ENCODE results near the gene NFAT5. TPM values are rescaled to one million over a fixed set of nuclear protein-coding genes. Genes with fewer than 3 reads are reported as not detected.
"Not testable (repeated sequence)": the region's sequence is repeated elsewhere in the genome, so short reads cannot be mapped to it uniquely, and the experiment has no call there.

The NFAT5 gene
- total and polyA plus RNA-seq, 2 donors from 2014 or later, result 1.9 to 83.7 TPM

DNA sequence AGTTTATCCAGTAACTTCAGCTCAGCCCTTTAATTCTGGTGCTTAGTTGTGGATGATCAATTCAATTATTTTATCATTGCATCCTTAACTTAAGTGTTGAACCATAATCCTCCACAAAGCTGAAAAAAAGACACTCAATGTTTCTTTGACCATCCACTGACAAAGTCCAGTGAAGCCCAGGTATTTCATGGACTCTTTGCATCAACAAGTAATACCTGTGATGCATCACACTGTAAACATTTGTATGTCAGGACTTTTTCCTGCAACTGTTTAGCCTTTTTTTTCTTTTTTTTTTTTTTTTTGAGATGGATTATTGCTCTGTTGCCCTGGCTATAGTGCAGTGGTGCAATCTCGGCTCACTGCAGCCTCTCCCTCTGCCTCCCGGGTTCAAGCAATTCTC lies 6.6 kb upstream of the NFAT5 start:
- no peak overlapping the region for H3K9ac ChIP-seq (ENCODE audit: low read length in 3 of 3)
- TF ChIP-seq, protein P1, sequence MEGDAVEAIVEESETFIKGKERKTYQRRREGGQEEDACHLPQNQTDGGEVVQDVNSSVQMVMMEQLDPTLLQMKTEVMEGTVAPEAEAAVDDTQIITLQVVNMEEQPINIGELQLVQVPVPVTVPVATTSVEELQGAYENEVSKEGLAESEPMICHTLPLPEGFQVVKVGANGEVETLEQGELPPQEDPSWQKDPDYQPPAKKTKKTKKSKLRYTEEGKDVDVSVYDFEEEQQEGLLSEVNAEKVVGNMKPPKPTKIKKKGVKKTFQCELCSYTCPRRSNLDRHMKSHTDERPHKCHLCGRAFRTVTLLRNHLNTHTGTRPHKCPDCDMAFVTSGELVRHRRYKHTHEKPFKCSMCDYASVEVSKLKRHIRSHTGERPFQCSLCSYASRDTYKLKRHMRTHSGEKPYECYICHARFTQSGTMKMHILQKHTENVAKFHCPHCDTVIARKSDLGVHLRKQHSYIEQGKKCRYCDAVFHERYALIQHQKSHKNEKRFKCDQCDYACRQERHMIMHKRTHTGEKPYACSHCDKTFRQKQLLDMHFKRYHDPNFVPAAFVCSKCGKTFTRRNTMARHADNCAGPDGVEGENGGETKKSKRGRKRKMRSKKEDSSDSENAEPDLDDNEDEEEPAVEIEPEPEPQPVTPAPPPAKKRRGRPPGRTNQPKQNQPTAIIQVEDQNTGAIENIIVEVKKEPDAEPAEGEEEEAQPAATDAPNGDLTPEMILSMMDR (IDR thresholded peaks at IDR 0.05; ENCODE audit: borderline replicate concordance, extremely low read depth, insufficient read depth), result no peak
- H3K36me3 ChIP-seq (ENCODE audit: control insufficient read depth in 2 of 3, insufficient read depth in 3 of 3, low read length in 3 of 3), result no peaks in the 10 kb centered on the region
- no peak overlapping the region for H3K4me3 ChIP-seq (ENCODE audit: low read length in 3 of 3)
- intact Hi-C loops (cut with DNase I), result no loop called here
- H3K27ac ChIP-seq (ENCODE audit: low read depth in 2 of 2, low read length in 2 of 2), result no peak overlapping the region
- no peaks in the 10 kb centered on the region for H3K9me3 ChIP-seq (ENCODE audit: control insufficient read depth in 2 of 3, insufficient read depth in 1 of 3, low read length in 3 of 3)
- FAIRE-seq (no peak), DNase-seq (no peak)
- peaks cover 1 to 5% (median 3%) of the 10 kb centered on the region in 3 donors for H3K4me1 ChIP-seq (ENCODE audit: control insufficient read depth in 2 of 3, insufficient read depth in 2 of 3, low read depth in 1 of 3, low read length in 3 of 3)
- H3K27me3 ChIP-seq (ENCODE audit: control insufficient read depth, insufficient read depth, low read length), result no peaks in the 10 kb centered on the region

DNA sequence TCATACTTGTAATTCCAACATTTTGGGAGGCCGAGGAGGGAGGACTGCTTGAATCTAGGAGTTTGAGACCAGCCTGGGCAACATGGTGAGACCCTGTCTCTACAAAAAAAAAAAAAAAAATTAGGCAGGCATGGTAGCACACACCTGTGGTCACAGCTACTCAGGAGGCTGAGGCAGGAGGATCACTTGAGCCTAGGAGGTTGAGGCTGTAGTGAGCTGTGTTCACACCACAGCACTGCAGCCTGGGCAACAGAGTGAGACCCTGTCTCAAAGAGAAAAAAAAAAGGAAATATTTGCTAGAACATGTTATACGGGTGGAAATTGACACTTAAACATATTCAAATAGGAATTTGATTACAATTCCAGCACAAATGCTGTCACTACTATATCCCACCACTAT lies 4.4 kb upstream of the NFAT5 start:
- intact Hi-C loops (cut with DNase I), result not testable (repeated sequence)

DNA sequence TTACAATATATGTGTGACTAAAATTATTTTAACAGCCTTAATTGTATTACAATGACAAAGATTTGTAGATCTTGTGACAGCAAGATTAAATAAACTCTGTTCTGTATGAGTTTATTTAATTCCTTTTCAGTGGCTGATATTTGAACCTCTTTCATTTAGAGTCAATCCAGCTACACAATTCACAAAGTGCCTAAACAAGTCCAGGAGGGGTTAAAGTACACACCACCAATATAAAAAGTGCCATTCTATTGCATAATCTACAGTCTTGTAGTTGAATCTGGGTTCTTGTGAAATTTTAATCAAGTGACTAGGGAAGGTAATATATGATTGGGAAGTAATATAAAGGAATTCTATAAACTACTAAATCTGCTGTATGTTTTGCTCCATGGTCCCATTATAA lies 3.9 kb upstream of the NFAT5 start:
- H3K4me1 ChIP-seq (ENCODE audit: control insufficient read depth in 2 of 3, insufficient read depth in 2 of 3, low read depth in 1 of 3, low read length in 3 of 3), result peaks cover 2 to 7% (median 5%) of the 10 kb centered on the region in 3 donors
- FAIRE-seq (no peak), DNase-seq (no peak)
- H3K27me3 ChIP-seq (ENCODE audit: control insufficient read depth, insufficient read depth, low read length), result no peaks in the 10 kb centered on the region
- no peaks in the 10 kb centered on the region for H3K36me3 ChIP-seq (ENCODE audit: control insufficient read depth in 2 of 3, insufficient read depth in 3 of 3, low read length in 3 of 3)
- H3K27ac ChIP-seq (ENCODE audit: low read depth in 2 of 2, low read length in 2 of 2), result no peak overlapping the region
- TF ChIP-seq, protein P1 (IDR thresholded peaks at IDR 0.05; ENCODE audit: borderline replicate concordance, extremely low read depth, insufficient read depth), result no peak
- no peak overlapping the region for H3K4me3 ChIP-seq (ENCODE audit: low read length in 3 of 3)
- intact Hi-C loops (cut with DNase I), result no loop called here
- H3K9me3 ChIP-seq (ENCODE audit: control insufficient read depth in 2 of 3, insufficient read depth in 1 of 3, low read length in 3 of 3), result no peaks in the 10 kb centered on the region
- no peak overlapping the region for H3K9ac ChIP-seq (ENCODE audit: low read length in 3 of 3)

More for the DNA sequence above, 4.4 kb upstream of the NFAT5 start:
- H3K9me3 ChIP-seq (ENCODE audit: control insufficient read depth in 2 of 3, insufficient read depth in 1 of 3, low read length in 3 of 3); H3K36me3 ChIP-seq (ENCODE audit: control insufficient read depth in 2 of 3, insufficient read depth in 3 of 3, low read length in 3 of 3); DNase-seq; H3K4me3 ChIP-seq (ENCODE audit: low read length in 3 of 3); H3K27ac ChIP-seq (ENCODE audit: low read depth in 2 of 2, low read length in 2 of 2); FAIRE-seq; H3K4me1 ChIP-seq (ENCODE audit: control insufficient read depth in 2 of 3, insufficient read depth in 2 of 3, low read depth in 1 of 3, low read length in 3 of 3); H3K9ac ChIP-seq (ENCODE audit: low read length in 3 of 3); H3K27me3 ChIP-seq (ENCODE audit: control insufficient read depth, insufficient read depth, low read length): not testable (repeated sequence)

DNA sequence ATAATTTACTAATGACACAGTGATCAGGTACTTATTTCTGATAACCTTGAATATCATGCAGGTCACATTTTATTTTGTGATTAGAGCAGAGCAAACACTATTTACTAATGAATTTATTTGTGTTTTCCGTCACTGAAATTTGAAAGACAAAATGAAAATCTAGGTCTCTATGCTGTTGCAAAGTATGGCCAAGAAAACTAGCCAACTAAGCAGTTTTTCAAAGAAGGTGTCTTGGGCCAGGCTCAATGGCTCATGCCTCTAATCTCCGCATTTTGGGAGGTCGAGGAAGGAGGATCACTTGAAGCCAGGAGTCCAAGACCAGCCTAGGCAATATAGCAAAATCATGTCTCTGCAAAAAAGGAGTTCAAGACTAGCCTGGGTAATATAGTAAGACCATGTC lies 3.0 kb upstream of the NFAT5 start:
- TF ChIP-seq, protein P1 (IDR thresholded peaks at IDR 0.05; ENCODE audit: borderline replicate concordance, extremely low read depth, insufficient read depth), result no peak
- H3K36me3 ChIP-seq (ENCODE audit: control insufficient read depth in 2 of 3, insufficient read depth in 3 of 3, low read length in 3 of 3), result no peaks in the 10 kb centered on the region
- no peak for FAIRE-seq
- no peak overlapping the region for H3K27ac ChIP-seq (ENCODE audit: low read depth in 2 of 2, low read length in 2 of 2)
- H3K4me1 ChIP-seq (ENCODE audit: control insufficient read depth in 2 of 3, insufficient read depth in 2 of 3, low read depth in 1 of 3, low read length in 3 of 3), result peaks cover 3 to 7% (median 5%) of the 10 kb centered on the region in 3 donors
- DNase-seq, result no peak
- no peaks in the 10 kb centered on the region for H3K27me3 ChIP-seq (ENCODE audit: control insufficient read depth, insufficient read depth, low read length)
- no peak overlapping the region for H3K4me3 ChIP-seq (ENCODE audit: low read length in 3 of 3)
- no peak overlapping the region for H3K9ac ChIP-seq (ENCODE audit: low read length in 3 of 3)
- intact Hi-C loops (cut with DNase I), result no loop called here
- H3K9me3 ChIP-seq (ENCODE audit: control insufficient read depth in 2 of 3, insufficient read depth in 1 of 3, low read length in 3 of 3), result no peaks in the 10 kb centered on the region

All from kidney (tissue), 14 donors.